Natural killer cell treated with Interleukin-12 subunit alpha and Interleukin-12 subunit beta and Interleukin-15 and Interleukin-18, amount 100 ng/mL, for 72 hours (primary cell): ENCODE results near the gene TMCO4. TPM values are rescaled to one million over a fixed set of nuclear protein-coding genes. Genes with fewer than 3 reads are reported as not detected.
"Not testable (repeated sequence)": the region's sequence is repeated elsewhere in the genome, so short reads cannot be mapped to it uniquely, and the experiment has no call there.

Source experiments
- ATAC-seq, 2 donors: fragments of 150-1000 bp; cut with Tn5 transposase in 1 of 2; sonication (Bioruptor Pico), chemical (Tn5 transposase) in 1 of 2; 2 replicates each; pipeline ENCODE4 v1.10.0; 2021
- DNase-seq: peaks from one replicate; pipeline ENCODE4 v3.0.0; 2022; ENCODE audit warnings: low spot score
- H3K27ac Mint-ChIP-seq, 2 donors: 1 replicate in 1 of 2; 2 replicates in 1 of 2; pipeline ENCODE4 v1.8.0; 2022; ENCODE audit warnings: mixed read lengths in 2 of 2, mild to moderate bottlenecking in 1 of 2, moderate library complexity in 1 of 2
- H3K27me3 Mint-ChIP-seq, 2 donors: 1 replicate in 1 of 2; 2 replicates in 1 of 2; pipeline ENCODE4 v1.8.0; 2022; ENCODE audit warnings: mixed read lengths in 2 of 2
- H3K36me3 Mint-ChIP-seq: one replicate; pipeline ENCODE4 v1.8.0; 2022; ENCODE audit warnings: mixed read lengths
- H3K4me1 Mint-ChIP-seq, 2 donors: 1 replicate in 1 of 2; 2 replicates in 1 of 2; pipeline ENCODE4 v1.8.0; 2022; ENCODE audit warnings: low read depth in 2 of 2, mixed read lengths in 2 of 2, mild to moderate bottlenecking in 1 of 2
- H3K4me3 Mint-ChIP-seq: one replicate; pipeline ENCODE4 v1.8.0; 2022; ENCODE audit warnings: mixed read lengths
- H3K9me3 Mint-ChIP-seq: 2 replicates; pipeline ENCODE4 v1.8.0; 2022; ENCODE audit warnings: mixed read lengths
- total RNA-seq, 2 donors: library from RNA; stranded (reverse); gene quantifications; one replicate each; pipeline ENCODE4 v1.2.3, GENCODE V29; 2022

Gene TMCO4
- total RNA-seq, 2 donors from 2014 or later, result 11.7 to 20.3 TPM

DNA sequence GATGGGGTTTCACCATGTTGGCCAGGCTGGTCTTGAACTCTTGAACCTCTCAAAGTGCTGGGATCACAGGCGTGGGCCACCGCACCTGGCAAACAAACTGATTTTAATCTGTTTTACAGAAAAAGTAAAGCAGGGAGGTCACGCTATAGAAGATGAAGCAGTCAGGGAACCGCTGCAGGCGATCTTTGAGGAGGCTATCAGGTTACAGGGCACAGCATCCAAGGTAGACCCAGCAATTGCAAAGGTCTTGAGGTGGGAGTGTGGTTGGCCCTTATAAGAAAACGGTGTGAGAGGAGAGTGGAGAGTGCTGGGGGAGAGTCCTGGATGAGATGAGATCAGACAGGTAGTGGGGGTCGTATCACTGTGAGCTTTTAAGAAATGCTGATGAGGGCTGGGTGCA, 2.6 kb upstream of the TMCO4 start:
- no peak overlapping the region for H3K4me3 Mint-ChIP-seq
- H3K27ac Mint-ChIP-seq, result no peak overlapping the region

DNA sequence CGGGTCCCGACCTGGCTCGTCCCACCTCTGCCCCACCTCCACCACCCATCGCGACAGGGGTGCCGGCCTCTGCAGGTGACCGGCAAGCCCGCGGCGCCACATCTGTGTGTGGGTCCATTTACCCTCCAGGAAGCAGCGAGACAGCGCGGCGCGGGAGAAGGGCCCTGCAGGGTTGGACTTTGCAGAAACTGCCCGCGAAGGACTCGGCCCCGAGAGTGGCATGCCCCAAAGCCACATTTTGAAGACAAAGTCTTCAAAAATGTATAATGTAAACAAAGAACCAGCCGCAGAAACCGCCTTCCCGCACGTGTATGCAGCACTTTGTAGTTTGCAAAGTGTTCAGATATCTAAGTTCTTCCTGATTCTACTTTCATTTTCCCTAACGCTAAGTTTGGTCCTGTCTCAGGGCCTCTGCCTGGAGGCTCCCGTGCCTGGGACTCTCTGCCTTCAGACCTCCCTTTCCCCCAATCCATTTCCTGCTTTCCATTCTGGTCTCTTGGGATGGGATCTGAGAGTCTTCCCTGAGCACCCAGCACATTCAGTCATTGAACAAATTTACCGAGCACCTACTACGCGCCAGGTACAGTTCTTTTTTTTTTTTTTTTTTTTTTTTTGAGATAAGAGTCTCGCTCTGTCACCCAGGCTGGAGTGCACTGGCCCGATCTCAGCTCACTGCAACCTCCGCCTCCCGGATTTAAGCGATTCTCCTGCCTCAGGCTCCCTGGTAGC, 524 bp upstream of the TMCO4 start:
- Mint-ChIP-seq H3K4me1 (peaks cover 12 to 19% of the 10 kb centered on the region in 2 donors), H3K27me3 (peaks cover 0 to 3% of the 10 kb centered on the region in 2 donors)

More for the DNA sequence above, 2.6 kb upstream of the TMCO4 start:
- no peaks in the 10 kb centered on the region for H3K9me3 Mint-ChIP-seq
- peaks cover 0 to 3% of the 10 kb centered on the region in 2 donors for H3K27me3 Mint-ChIP-seq
- ATAC-seq (no peak), DNase-seq (peak; percentile 28)
- H3K36me3 Mint-ChIP-seq, result no peaks in the 10 kb centered on the region
- peaks cover 12 to 19% of the 10 kb centered on the region in 2 donors for H3K4me1 Mint-ChIP-seq

DNA sequence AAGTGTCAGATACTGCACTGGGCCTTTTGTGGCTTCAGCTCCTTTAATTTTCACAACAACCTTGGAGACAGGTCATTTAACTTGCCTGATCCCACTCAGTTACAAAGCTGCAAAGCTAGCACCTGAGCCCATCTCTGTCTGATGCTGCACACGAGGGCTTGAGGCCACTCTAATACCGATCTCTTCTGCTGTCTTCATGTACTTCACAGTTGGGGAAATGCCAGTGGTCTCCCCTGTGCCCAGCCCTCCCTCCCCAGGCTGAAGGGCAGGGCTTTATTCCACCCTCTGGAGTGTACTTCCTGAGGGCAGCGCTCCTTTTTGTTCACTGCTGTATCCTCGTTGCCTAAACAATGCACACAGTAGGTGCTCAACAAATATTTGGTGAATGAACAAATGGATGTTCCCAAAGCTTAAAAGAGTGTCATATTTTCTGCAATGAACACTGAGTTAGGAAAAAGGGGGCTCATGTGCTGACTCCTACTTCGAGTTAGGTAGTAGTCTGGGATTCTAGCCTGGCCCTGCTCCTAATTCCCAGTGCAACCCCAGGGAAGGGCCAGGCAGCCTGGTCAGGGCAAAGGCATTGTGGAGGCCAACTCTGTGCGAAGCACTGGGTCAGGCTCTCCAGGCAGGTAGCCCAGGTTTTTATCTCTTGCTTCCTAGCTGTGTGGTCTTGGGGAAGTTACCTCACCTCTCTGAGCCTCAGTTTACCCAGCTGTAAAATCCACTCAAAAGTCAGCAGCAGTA, 1.1 kb downstream of the TMCO4 start:
- no peaks in the 10 kb centered on the region for H3K9me3 Mint-ChIP-seq
- peak overlapping the region; percentile 85 to 93 for H3K27ac Mint-ChIP-seq
- H3K4me3 Mint-ChIP-seq, result peak overlapping the region; percentile 79
- peaks cover 23 to 31% of the 10 kb centered on the region in 2 donors for H3K4me1 Mint-ChIP-seq
- no peaks in the 10 kb centered on the region for H3K36me3 Mint-ChIP-seq
- DNase-seq, result peak; percentile 53
- no peak for ATAC-seq
- H3K27me3 Mint-ChIP-seq, result no peaks in the 10 kb centered on the region

More for the DNA sequence above, 524 bp upstream of the TMCO4 start:
- Mint-ChIP-seq H3K27ac (peak overlapping the region; percentile 85 to 87), H3K9me3 (no peaks in the 10 kb centered on the region), H3K36me3 (no peaks in the 10 kb centered on the region), H3K4me3 (peak overlapping the region; percentile 92)
- ATAC-seq, result peak; percentile 70 to 72
- DNase-seq, result peak; percentile 63

DNA sequence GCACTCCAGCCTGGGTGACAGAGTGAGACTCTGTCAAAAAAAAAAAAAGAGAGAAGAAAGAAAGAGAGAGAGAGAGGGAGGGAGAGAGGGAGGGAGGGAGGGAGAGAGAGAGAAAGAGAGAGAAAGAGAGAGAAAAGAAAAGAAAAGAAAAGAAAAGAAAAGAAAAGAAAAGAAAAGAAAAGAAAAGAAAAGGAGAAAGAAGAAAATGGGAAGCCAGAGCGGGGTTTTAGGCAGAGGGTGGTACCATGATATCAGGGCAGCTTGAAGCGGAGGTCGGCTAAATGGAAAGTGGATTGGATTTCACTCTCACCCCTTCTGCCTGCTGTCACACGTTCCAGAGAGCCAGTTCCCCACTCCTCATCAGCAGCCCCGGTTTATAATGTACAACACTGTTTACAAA, 1.9 kb downstream of the TMCO4 start:
- DNase-seq, result peak; percentile 6
- Mint-ChIP-seq H3K4me3 (no peak overlapping the region), H3K27ac (peak overlapping the region; percentile 33 to 85), H3K9me3 (no peaks in the 10 kb centered on the region), H3K36me3 (no peaks in the 10 kb centered on the region), H3K4me1 (peaks cover 30 to 37% of the 10 kb centered on the region in 2 donors), H3K27me3 (no peaks in the 10 kb centered on the region)
- no peak for ATAC-seq

DNA sequence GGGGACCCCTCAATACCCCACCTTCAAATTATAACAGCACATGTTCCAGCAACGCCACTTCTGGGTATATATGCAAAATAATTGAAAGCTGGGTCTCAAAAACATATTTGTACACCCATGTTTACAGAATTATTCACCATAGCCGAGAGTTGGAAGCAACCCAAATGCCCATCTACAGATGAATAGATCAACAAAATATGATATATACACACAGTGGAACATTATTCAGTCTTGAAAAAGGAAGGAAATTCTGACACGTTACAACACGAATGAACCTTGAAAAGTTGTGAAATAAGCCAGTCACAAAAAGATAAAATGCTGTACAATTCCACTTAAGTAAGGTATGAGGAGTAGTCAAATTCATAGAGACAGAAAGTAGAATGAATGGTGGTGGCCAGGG, 5.1 kb downstream of the TMCO4 start:
- no peak for DNase-seq
- Mint-ChIP-seq H3K4me3 (no peak overlapping the region), H3K27ac (peak overlapping the region; percentile 37 to 47)

DNA sequence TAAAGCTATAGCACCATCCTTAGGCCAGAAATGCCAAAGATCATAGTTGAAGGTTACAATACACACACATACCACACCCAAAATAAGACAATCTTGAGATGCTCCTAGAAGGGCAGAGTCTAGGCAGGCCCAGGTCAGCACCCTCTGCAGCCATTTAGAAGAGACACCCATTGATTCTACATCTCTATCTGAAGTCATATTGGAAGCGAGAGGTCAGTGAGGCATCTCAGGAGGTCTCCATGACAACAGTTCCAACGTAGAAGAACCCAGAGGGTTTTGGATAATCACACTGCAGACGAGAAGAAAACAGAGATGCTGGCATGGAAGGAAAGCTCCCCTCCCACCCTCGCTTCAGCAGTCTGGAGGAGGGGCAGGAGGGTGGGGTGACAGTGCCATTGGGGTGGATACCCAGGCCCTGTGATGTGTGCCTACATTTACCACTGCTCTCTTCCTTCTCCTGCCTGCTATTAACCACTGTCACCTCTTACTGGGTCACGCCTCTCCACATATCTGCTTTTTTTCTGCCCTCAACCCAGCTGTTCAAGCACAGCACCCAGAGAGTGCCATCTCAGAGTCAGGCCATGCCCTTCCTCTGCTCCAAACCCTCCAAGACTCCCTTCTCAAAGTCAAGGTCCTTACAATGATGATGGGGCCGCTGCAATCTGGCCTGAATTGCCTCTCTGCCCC, 6.2 kb downstream of the TMCO4 start:
- Mint-ChIP-seq H3K4me1 (peaks cover 25 to 27% of the 10 kb centered on the region in 2 donors), H3K27ac (peak overlapping the region; percentile 37 to 47), H3K36me3 (peaks cover 11% of the 10 kb centered on the region), H3K27me3 (no peaks in the 10 kb centered on the region), H3K4me3 (no peak overlapping the region), H3K9me3 (no peaks in the 10 kb centered on the region)
- no peak for DNase-seq
- ATAC-seq, result peak; percentile 28 to 38

More for the DNA sequence above, 5.1 kb downstream of the TMCO4 start:
- Mint-ChIP-seq H3K4me1 (peaks cover 30 to 34% of the 10 kb centered on the region in 2 donors), H3K36me3 (peaks cover 11% of the 10 kb centered on the region), H3K27me3 (no peaks in the 10 kb centered on the region), H3K9me3 (no peaks in the 10 kb centered on the region)
- ATAC-seq, result no peak

DNA sequence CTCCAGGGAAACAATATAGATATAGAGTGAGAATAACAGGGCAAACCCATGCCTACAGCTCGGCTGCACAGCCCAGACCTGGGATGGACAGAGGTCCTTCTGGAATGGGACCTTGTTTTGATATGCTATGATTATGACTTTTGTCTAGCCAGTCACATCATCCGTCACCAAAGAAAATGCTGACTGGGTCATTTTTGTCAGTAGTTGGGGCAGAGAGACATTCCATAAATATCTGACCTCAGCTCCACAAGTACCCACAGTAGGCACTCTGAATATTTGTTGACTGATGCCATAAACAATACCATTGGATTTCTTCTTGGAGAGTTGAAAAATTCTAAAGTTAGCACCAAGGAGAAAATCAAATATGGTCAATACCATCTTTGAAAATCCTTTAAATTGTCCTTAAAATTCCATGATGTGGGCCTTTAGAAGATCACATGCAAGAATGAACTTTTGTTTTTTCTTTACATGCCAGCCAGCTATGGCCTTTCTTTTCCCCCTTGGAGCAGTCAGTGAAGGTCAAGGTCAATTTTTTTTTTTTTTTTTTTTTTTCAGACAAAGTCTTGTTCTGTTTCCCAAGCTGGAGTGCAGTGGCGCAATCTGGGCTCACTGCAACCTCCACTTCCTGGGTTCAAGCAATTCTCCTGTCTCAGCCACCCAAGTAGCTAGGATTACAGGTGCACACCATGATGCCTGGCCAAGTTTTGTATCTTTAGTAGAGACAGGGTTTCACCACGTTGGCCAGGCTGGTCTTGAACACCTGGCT, 7.3 kb downstream of the TMCO4 start:
- Mint-ChIP-seq H3K4me3 (no peak overlapping the region), H3K4me1 (peaks cover 21 to 27% of the 10 kb centered on the region in 2 donors), H3K27me3 (no peaks in the 10 kb centered on the region), H3K9me3 (no peaks in the 10 kb centered on the region), H3K27ac (no peak overlapping the region), H3K36me3 (peaks cover 11% of the 10 kb centered on the region)
- DNase-seq, result no peak
- ATAC-seq, result no peak

DNA sequence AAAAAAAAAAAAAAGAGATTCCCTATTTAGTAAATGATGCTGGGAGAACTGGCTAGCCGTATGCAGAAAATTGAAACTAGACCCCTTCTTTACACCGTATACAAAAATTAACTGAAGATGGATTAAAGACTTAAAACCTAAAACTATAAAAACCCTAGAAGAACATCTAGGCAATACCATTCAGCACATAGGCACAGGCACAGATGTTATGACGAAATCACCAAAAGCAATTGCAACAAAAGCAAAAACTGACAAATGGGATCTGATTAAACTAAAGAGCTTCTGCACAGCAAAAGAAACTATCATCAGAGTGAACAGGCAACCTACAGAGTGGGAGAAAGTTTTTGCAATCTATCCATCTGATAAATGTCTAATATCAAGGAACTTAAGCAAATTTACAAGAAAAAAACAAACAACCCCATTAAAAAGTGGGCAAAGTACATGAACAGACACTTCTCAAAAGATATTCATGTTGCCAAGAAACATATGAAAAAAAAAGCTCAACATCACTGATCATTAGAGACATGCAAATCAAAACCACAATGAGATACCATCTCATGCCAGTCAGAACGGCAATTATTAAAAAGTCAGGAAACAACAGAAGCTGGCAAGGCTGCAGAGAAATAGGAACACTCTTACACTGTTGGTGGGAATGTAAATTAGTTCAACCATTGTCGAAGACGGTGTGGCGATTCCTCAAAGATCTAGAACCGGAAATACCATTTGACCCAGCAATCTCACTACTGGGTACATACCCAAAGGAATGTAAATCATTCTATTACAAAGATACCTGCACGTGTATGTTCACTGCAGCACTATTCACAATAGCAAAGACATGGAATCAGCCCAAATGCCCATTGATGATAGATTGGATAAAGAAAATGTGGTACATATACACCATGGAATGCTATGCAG, 9.4 kb downstream of the TMCO4 start:
- H3K36me3 Mint-ChIP-seq, result peaks cover 14% of the 10 kb centered on the region

DNA sequence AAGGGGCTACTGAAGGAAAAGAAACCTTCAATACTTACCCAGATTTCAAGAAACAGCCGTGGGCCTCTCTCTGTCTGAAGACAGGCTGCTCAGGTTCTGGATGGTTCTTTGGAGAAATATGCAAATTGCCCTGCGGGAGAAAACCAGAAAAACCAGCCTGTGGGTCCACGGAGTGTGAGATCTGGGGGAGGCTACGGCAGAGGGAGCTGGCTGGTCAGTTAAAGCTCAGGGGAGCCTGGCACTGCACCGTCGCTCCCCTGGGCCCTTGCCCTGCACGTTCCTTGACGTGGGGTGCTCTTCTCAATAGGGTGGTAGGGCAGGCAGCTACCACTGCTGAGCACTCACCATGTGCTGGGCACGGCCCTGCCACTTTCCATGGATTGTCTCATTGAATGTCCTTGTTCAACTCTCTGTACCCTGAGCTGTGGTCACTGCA, 12.7 kb downstream of the TMCO4 start:
- Mint-ChIP-seq H3K27me3 (no peaks in the 10 kb centered on the region), H3K9me3 (no peaks in the 10 kb centered on the region), H3K27ac (no peak overlapping the region), H3K36me3 (peaks cover 13% of the 10 kb centered on the region), H3K4me1 (peaks cover 7 to 13% of the 10 kb centered on the region in 2 donors), H3K4me3 (no peak overlapping the region)
- ATAC-seq (no peak), DNase-seq (peak; percentile 12)

More for the DNA sequence above, 9.4 kb downstream of the TMCO4 start:
- H3K4me3 Mint-ChIP-seq, ATAC-seq, DNase-seq, H3K27ac Mint-ChIP-seq, H3K27me3 Mint-ChIP-seq, H3K9me3 Mint-ChIP-seq: not testable (repeated sequence)
- peaks cover 25 to 31% of the 10 kb centered on the region in 2 donors for H3K4me1 Mint-ChIP-seq

DNA sequence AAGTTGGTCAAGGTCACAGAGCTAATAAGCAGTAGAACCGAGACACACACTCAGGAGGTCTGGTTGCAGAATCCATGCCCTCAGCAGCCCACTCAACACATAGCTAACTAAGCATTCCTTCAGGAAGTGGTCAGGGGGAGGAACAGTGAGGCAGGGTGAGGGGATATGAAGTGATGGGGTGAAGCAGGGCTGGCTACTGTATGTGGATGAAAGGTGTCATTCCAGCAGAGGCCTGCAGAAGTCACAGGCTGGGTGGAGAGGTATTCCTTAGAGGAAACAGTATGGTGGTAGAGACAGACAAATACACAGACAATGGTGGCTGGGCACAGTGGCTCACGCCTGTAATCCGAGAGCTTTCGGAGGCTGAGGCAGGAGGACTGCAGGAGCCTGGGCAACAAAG, 14.1 kb downstream of the TMCO4 start:
- peaks cover 7% of the 10 kb centered on the region for H3K36me3 Mint-ChIP-seq
- no peak overlapping the region for H3K4me3 Mint-ChIP-seq
- H3K27me3 Mint-ChIP-seq, result no peaks in the 10 kb centered on the region
- no peaks in the 10 kb centered on the region for H3K9me3 Mint-ChIP-seq
- ATAC-seq (no peak), DNase-seq (no peak)
- peaks cover 7 to 11% of the 10 kb centered on the region in 2 donors for H3K4me1 Mint-ChIP-seq
- H3K27ac Mint-ChIP-seq, result no peak overlapping the region

DNA sequence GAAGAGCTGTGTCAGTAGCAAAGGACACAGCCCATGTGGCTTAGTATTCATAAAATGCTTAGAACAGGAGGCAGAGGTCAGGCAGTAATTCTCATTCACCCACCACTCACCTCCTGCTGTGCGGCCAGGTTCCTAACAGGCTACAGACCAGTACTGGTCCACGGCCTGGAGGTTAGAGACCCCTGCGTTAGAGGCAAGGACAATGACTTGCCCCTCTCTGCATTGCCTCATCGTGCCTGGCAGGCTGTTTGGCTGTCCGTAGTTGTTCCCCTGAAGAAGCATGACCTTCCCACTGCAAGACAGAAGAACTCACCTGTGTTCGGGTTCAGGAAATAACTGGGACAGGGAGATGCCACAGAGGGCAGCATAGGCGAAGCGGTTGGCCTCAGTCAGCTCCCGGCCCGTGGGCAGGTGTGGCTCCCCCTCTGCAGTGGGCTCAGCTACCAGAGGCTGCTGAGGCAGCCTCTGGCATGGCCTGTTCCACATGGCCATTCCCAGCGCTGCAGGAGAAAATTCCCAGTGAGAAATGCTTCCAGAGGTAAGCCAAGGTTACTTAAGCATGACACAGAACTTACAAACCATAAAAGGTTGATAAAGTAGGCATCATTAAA, 19.3 kb downstream of the TMCO4 start:
- H3K27me3 Mint-ChIP-seq, result no peaks in the 10 kb centered on the region
- H3K36me3 Mint-ChIP-seq, result peaks cover 11% of the 10 kb centered on the region
- no peaks in the 10 kb centered on the region for H3K9me3 Mint-ChIP-seq
- no peak for DNase-seq
- no peak overlapping the region for H3K27ac Mint-ChIP-seq
- ATAC-seq, result no peak
- H3K4me3 Mint-ChIP-seq, result no peak overlapping the region
- H3K4me1 Mint-ChIP-seq, result peaks cover under 1% of the 10 kb centered on the region in 2 donors

GRCh38 chr1:19776933-19777332, 22.8 kb downstream of the TMCO4 start:
- H3K27ac Mint-ChIP-seq, result no peak overlapping the region
- H3K4me3 Mint-ChIP-seq, result no peak overlapping the region
- ATAC-seq (no peak), DNase-seq (no peak)
- no peaks in the 10 kb centered on the region for H3K4me1 Mint-ChIP-seq
- H3K36me3 Mint-ChIP-seq, result peaks cover 10% of the 10 kb centered on the region
- H3K27me3 Mint-ChIP-seq, result no peaks in the 10 kb centered on the region
- H3K9me3 Mint-ChIP-seq, result no peaks in the 10 kb centered on the region
